HG03139 (cell line): ENCODE measurements around the gene MTRF1.
"Not testable (repeated sequence)": the region's sequence is repeated elsewhere in the genome, so short reads cannot be mapped to it uniquely, and the experiment has no call there.

Experiments used
- ATAC-seq: cut with Tn5 transposase; IDR thresholded peaks from one replicate; pipeline ENCODE4 v1.9.1; 2021; ENCODE audit not compliant: unreplicated experiment

Gene MTRF1

GRCh38 chr13:41284512-41285288 lies 21.3 kb upstream of the MTRF1 start:
- ATAC-seq, result no peak

- ATAC-seq, result no peak
These were observed 18.8 kb upstream of the MTRF1 start for GRCh38 chr13:41282129-41282571.

GRCh38 chr13:41279156-41279555 lies 15.8 kb upstream of the MTRF1 start:
- not testable (repeated sequence) for ATAC-seq

- ATAC-seq, result no peak
These were observed 13.4 kb upstream of the MTRF1 start for GRCh38 chr13:41276824-41277223.

- no peak for ATAC-seq
These were observed 11.5 kb upstream of the MTRF1 start for GRCh38 chr13:41274881-41275280.

- ATAC-seq, result no peak
These were observed 10.6 kb upstream of the MTRF1 start for GRCh38 chr13:41273831-41274441.

- no peak for ATAC-seq
These were observed 8.3 kb upstream of the MTRF1 start for GRCh38 chr13:41271456-41272285.

GRCh38 chr13:41268764-41269163 lies 5.4 kb upstream of the MTRF1 start:
- ATAC-seq, result no peak

GRCh38 chr13:41267106-41267505 lies 3.7 kb upstream of the MTRF1 start:
- ATAC-seq, result no peak

GRCh38 chr13:41259875-41260501 lies 3.4 kb downstream of the MTRF1 start:
- ATAC-seq, result no peak

GRCh38 chr13:41257535-41257934 lies 5.8 kb downstream of the MTRF1 start:
- no peak for ATAC-seq

GRCh38 chr13:41254902-41255301 lies 8.5 kb downstream of the MTRF1 start:
- no peak for ATAC-seq

GRCh38 chr13:41250993-41251392 lies 12.4 kb downstream of the MTRF1 start:
- no peak for ATAC-seq

- no peak for ATAC-seq
These were observed 16.3 kb downstream of the MTRF1 start for GRCh38 chr13:41246969-41247680.

GRCh38 chr13:41244556-41244955 lies 18.8 kb downstream of the MTRF1 start:
- no peak for ATAC-seq

- ATAC-seq, result no peak
These were observed 21.8 kb downstream of the MTRF1 start for GRCh38 chr13:41241626-41242025.

- no peak for ATAC-seq
These were observed 27.0 kb downstream of the MTRF1 start for GRCh38 chr13:41236369-41236768.

- no peak for ATAC-seq
These were observed 30.5 kb downstream of the MTRF1 start for GRCh38 chr13:41232578-41233480.

- no peak for ATAC-seq
These were observed 31.6 kb downstream of the MTRF1 start for GRCh38 chr13:41231786-41232185.
